Ramos (cell line): ENCODE data around the gene LYRM4.
"Not testable (repeated sequence)": the region's sequence is repeated elsewhere in the genome, so short reads cannot be mapped to it uniquely, and the experiment has no call there.

Experiments
- in situ Hi-C: fragments of 300-500 bp; cut with MboI; formaldehyde crosslinking; loops from one replicate; pipeline ENCODE4 v1.14.3; 2022; ENCODE audit warnings: low sequenced_read_pairs; ENCODE audit not compliant: unreplicated experiment

The LYRM4 gene

DNA sequence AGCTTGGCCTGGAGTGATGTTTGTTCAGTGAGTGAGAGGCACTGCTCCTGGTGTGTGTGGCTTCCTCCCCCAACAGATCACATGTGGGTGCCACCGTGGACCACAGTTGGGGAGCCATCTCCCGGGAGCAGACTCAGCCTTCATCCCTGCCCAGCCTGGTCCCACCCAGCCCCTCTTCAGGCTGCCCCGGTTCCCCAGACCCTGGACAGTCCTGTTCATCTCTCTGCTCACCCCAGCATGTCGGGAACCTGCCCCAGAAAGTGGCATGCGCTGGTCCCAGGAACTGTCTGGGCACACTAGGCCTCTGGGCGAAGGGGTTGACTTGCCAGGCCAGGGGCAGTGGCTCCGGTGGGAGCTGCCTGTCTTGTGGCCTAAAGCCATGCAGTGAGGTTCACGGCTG is 197.1 kb downstream of the LYRM4 start:
- in situ Hi-C loops: no loop called here

DNA sequence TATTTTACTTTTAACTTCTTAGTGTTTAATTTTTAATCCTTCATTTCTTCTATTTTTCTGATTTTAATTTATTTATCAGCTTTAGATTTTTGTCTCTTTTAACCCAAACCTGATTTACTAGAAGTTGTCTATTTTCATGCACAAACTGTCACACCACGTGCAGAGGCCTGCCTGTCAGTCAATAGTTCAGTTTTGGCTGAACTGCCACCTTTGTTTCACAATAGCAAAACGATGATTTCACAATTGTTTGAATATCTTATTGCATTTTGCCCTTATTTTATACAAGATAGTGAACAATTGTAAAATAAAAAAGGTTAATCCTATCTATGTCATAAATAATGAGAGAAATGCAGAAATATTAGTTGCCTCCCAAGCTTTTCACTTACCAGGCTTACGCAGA is 199.6 kb downstream of the LYRM4 start:
- in situ Hi-C loops: no loop called here

DNA sequence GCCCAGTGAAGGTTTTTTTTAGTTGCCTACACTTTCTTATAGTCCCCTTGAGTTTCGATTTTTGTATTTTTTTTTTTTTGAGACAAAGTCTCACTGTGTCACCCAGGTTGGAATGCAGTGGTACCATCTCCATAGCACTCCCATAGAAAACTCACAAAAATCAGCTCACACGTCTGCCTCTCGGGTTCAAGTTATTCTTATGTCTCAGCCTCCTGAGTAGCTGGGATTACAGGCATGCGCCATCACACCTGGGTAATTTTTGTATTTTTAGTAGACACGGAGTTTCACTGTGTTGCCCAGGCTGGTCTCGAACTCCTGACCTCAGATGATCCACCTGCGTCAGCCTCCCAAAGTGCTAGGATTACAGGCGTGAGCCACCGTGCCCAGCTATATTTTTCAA is 200.3 kb downstream of the LYRM4 start:
- in situ Hi-C loops: not testable (repeated sequence)

DNA sequence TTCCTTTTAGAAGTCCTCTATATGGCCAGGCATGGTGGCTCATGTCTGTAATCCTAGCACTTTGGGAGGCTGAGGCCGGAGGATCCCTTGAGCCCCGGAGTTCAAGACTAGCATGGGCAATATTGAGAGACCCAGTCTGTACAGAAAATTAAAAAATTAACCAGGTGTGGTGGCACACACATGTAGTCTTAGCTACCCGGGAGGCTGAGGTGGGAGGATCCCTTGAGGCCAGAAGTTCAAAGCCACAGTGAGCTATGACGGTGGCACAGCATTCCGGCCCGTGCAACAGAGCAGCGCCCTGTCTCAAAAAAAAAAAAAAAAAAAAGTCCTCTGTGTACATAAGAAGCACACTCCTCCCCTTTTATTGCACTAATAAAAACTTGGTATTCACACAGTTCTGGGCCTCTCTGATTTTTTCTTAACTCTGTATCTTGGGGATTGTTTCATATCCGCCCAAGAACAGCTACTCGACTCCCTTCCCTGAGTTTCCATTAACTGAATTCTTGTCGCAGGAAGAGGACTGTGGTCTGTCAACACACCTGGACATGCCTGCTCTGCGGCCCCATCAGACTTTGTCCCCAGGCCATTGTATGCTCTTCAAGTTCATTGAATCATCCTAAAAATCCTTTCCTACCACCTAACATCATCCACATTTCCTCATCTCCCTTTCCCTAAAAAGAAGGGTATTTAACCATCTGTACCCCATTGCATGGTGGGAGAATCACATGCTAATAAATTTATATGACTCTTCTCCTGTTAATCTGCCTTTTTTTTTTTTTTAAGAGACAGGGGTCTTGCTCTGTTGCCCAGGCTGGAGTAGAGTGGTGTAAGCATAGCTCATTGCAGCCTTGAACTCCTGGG is 201.5 kb downstream of the LYRM4 start:
- in situ Hi-C loops: no loop called here
